Liver (tissue), 9 donors: Measurements from ENCODE around the gene VSNL1. TPM values are rescaled to one million over a fixed set of nuclear protein-coding genes. Genes with fewer than 3 reads are reported as not detected.

Source experiments
- DNase-seq: peaks from one replicate; pipeline ENCODE4 v3.0.0-alpha.2; 2017; ENCODE audit warnings: low spot score
- H3K27ac ChIP-seq, 2 donors: one replicate each; pipeline ENCODE4 v1.7.0; 2013; ENCODE audit warnings: inconsistent platforms in 2 of 2, low read length in 2 of 2, control low read depth in 1 of 2, low read depth in 1 of 2, mild to moderate bottlenecking in 1 of 2
- H3K27me3 ChIP-seq, 4 donors: one replicate each; pipeline versions ENCODE4 v1.6.1 to v1.7.0; 2013; ENCODE audit warnings: low read length in 3 of 4, inconsistent platforms in 1 of 4, mild to moderate bottlenecking in 1 of 4, moderate library complexity in 1 of 4; ENCODE audit not compliant: control insufficient read depth in 4 of 4, insufficient read depth in 4 of 4
- H3K36me3 ChIP-seq, 4 donors: one replicate each; pipeline versions ENCODE4 v1.6.1 to v1.7.0; 2013; ENCODE audit warnings: low read length in 3 of 4, mild to moderate bottlenecking in 3 of 4, low read depth in 1 of 4, moderate library complexity in 1 of 4; ENCODE audit not compliant: control insufficient read depth in 4 of 4, insufficient read depth in 3 of 4
- H3K4me1 ChIP-seq, 4 donors: one replicate each; pipeline versions ENCODE4 v1.6.1 to v1.7.0; 2013; ENCODE audit warnings: low read length in 3 of 4, mild to moderate bottlenecking in 3 of 4, moderate library complexity in 1 of 4; ENCODE audit not compliant: control insufficient read depth in 4 of 4, insufficient read depth in 4 of 4
- H3K4me3 ChIP-seq, 3 donors: one replicate each; pipeline versions ENCODE4 v1.6.1 to v1.7.0; 2013; ENCODE audit warnings: low read length in 3 of 3, control low read depth in 1 of 3, low read depth in 1 of 3, mild to moderate bottlenecking in 1 of 3
- H3K9ac ChIP-seq, 2 donors: one replicate each; pipeline ENCODE4 v1.7.0; 2013; ENCODE audit warnings: low read length in 2 of 2, mild to moderate bottlenecking in 2 of 2, moderate library complexity in 2 of 2, control low read depth in 1 of 2, low read depth in 1 of 2
- H3K9me3 ChIP-seq, 4 donors: one replicate each; pipeline versions ENCODE4 v1.6.1 to v1.7.0; 2013; ENCODE audit warnings: low read length in 3 of 4; ENCODE audit not compliant: control insufficient read depth in 4 of 4
- ATF3 ChIP-seq: IDR thresholded peaks from 2 replicates; pipeline ENCODE4 v1.6.1; 2016; ENCODE audit warnings: antibody characterized with exemption
- CTCF ChIP-seq: fragments of 150-350 bp; IDR thresholded peaks from 2 replicates; pipeline ENCODE4 v1.5.1; 2017; ENCODE audit warnings: improper control_type of control experiment, low read depth, low read length; ENCODE audit not compliant: missing input control
- EGR1 ChIP-seq, 2 donors: IDR thresholded peaks; 2 replicates each; pipeline ENCODE4 v1.6.1; 2016 to 2018; ENCODE audit warnings: antibody characterized with exemption in 2 of 2, low read depth in 2 of 2
- FOXA1 ChIP-seq: IDR thresholded peaks from 2 replicates; pipeline ENCODE4 v1.6.1; 2016; ENCODE audit warnings: antibody characterized with exemption
- FOXA2 ChIP-seq: IDR thresholded peaks from 2 replicates; pipeline ENCODE4 v1.6.1; 2016; ENCODE audit warnings: antibody characterized with exemption
- GABPA ChIP-seq, 2 donors: IDR thresholded peaks in 1 of 2; conservative IDR thresholded peaks in 1 of 2; 2 replicates each; pipeline ENCODE4 v1.6.1; 2016; ENCODE audit warnings: antibody characterized with exemption in 2 of 2, mild to moderate bottlenecking in 1 of 2, moderate library complexity in 1 of 2
- HNF4A ChIP-seq, 2 donors: conservative IDR thresholded peaks; 2 replicates each; pipeline ENCODE4 v1.6.1; 2016; ENCODE audit warnings: antibody characterized with exemption in 2 of 2, mild to moderate bottlenecking in 2 of 2
- HNF4G ChIP-seq: IDR thresholded peaks from 2 replicates; pipeline ENCODE4 v1.6.1; 2016; ENCODE audit warnings: antibody characterized with exemption
- JUND ChIP-seq, 2 donors: IDR thresholded peaks; 2 replicates each; pipeline ENCODE4 v1.6.1; 2016; ENCODE audit warnings: antibody characterized with exemption in 2 of 2
- MAX ChIP-seq: IDR thresholded peaks from 2 replicates; pipeline ENCODE4 v1.6.1; 2016; ENCODE audit warnings: antibody characterized with exemption
- NR2F2 ChIP-seq: IDR thresholded peaks from 2 replicates; pipeline ENCODE4 v1.6.1; 2016; ENCODE audit warnings: antibody characterized with exemption
- RAD21 ChIP-seq, 2 donors: IDR thresholded peaks; 2 replicates each; pipeline ENCODE4 v1.6.1; 2016; ENCODE audit warnings: antibody characterized with exemption in 2 of 2, mild to moderate bottlenecking in 2 of 2
- REST ChIP-seq: IDR thresholded peaks from 2 replicates; pipeline ENCODE4 v1.6.1; 2016; ENCODE audit warnings: antibody characterized with exemption, mild to moderate bottlenecking
- RXRA ChIP-seq, 2 donors: IDR thresholded peaks; 2 replicates each; pipeline ENCODE4 v1.6.1; 2017 to 2018; ENCODE audit warnings: antibody characterized with exemption in 2 of 2, mild to moderate bottlenecking in 1 of 2
- SP1 ChIP-seq: IDR thresholded peaks from 2 replicates; pipeline ENCODE4 v1.6.1; 2018; ENCODE audit warnings: antibody characterized with exemption, mild to moderate bottlenecking
- TAF1 ChIP-seq: conservative IDR thresholded peaks from 2 replicates; pipeline ENCODE4 v1.6.1; 2016; ENCODE audit warnings: antibody characterized with exemption, mild to moderate bottlenecking
- YY1 ChIP-seq: IDR thresholded peaks from 2 replicates; pipeline ENCODE4 v1.6.1; 2016; ENCODE audit warnings: antibody characterized with exemption, mild to moderate bottlenecking
- ZBTB33 ChIP-seq: IDR thresholded peaks from 2 replicates; pipeline ENCODE4 v1.6.1; 2016; ENCODE audit warnings: antibody characterized with exemption
- WGBS: extraction: QIAGEN DNeasy Blood & Tissue Kit; methylation state at CpG from one replicate; pipeline ENCODE4 v1.1.7; 2013; 5-methylcytosine and 5-hydroxymethylcytosine counted together
- polyA plus RNA-seq, 2 donors: library from polyadenylated mRNA; stranded (reverse) in 1 of 2; unstranded in 1 of 2; fragments of 200-250 nt in 1 of 2; fragments of >200 nt in 1 of 2; fragmentation: Nextera tagmentation in 1 of 2; extraction: Ambion mirVana in 1 of 2; gene quantifications; one replicate each; pipeline versions ENCODE4 v1.2.1 to v1.2.3, GENCODE V29; 2013 to 2015
- total RNA-seq, 2 donors: library from RNA; depleted of rRNA; stranded (reverse); fragments of >200 nt; gene quantifications; one replicate each; pipeline ENCODE4 v1.2.3, GENCODE V29; 2014
- donor health status: healthy.
- donor health status: healthy.
- donor health status: healthy.
- donor health status: healthy.
- donor health status: healthy.

The VSNL1 gene
- total and polyA plus RNA-seq, 4 donors: 2.2 to 32.9 (median 6.3) TPM

- TF ChIP-seq ZBTB33 (no peak), EGR1 (IDR thresholded peaks at IDR 0.05; ENCODE audit: low read depth in 2 of 2) (no peak), GABPA (IDR thresholded peaks at IDR 0.05 in 1 of 2, conservative IDR thresholded peaks at IDR 0.05 in 1 of 2) (no peak), SP1 (no peak), HNF4G (no peak), FOXA2 (no peak), FOXA1 (no peak), MAX (no peak), RAD21 (IDR thresholded peaks at IDR 0.05) (no peak), JUND (IDR thresholded peaks at IDR 0.05) (no peak)
Measured at GRCh38 chr2:17667898-17668297, 127.4 kb downstream of the VSNL1 start (continued).

GRCh38 chr2:17672583-17673317 is 132.3 kb downstream of the VSNL1 start:
- TF ChIP-seq RXRA (IDR thresholded peaks at IDR 0.05): no peak
- no peak for TF ChIP-seq TAF1
- TF ChIP-seq ZBTB33: no peak
- TF ChIP-seq CTCF: no peak
- no peak for TF ChIP-seq HNF4G
- no peak for TF ChIP-seq FOXA2
- no peak for TF ChIP-seq GABPA (IDR thresholded peaks at IDR 0.05 in 1 of 2, conservative IDR thresholded peaks at IDR 0.05 in 1 of 2)
- TF ChIP-seq SP1: no peak
- TF ChIP-seq NR2F2: no peak
- no peak for TF ChIP-seq RAD21 (IDR thresholded peaks at IDR 0.05)
- TF ChIP-seq ATF3: no peak
- no peak for TF ChIP-seq EGR1 (IDR thresholded peaks at IDR 0.05; ENCODE audit: low read depth in 2 of 2)
- no peak for TF ChIP-seq JUND (IDR thresholded peaks at IDR 0.05)
- no peak for TF ChIP-seq FOXA1
- TF ChIP-seq HNF4A (conservative IDR thresholded peaks at IDR 0.05): no peak
- TF ChIP-seq MAX: no peak
- no peak for TF ChIP-seq REST
- TF ChIP-seq YY1: no peak
- WGBS: 83% methylated on average over 7 of the region's 7 CpGs
- H3K4me3 ChIP-seq: no peak overlapping the region
- no peaks in the 10 kb centered on the region for H3K27me3 ChIP-seq
- peaks cover 0 to 31% (median 24%) of the 10 kb centered on the region in 4 donors for H3K36me3 ChIP-seq
- DNase-seq: no peak
- H3K9ac ChIP-seq: no peak overlapping the region
- no peaks in the 10 kb centered on the region for H3K9me3 ChIP-seq
- H3K27ac ChIP-seq: no peak overlapping the region
- H3K4me1 ChIP-seq: no peaks in the 10 kb centered on the region
